ENCODE measurements around the gene HVCN1. TPM values are rescaled to one million over a fixed set of nuclear protein-coding genes. Genes with fewer than 3 reads are reported as not detected.
A peak's percentile ranks its signal among the peaks of the same experiment; 100 is the strongest.

HVCN1 gene
- total RNA-seq, 2 donors from 2014 or later = 3.6 to 8.5 TPM

DNA sequence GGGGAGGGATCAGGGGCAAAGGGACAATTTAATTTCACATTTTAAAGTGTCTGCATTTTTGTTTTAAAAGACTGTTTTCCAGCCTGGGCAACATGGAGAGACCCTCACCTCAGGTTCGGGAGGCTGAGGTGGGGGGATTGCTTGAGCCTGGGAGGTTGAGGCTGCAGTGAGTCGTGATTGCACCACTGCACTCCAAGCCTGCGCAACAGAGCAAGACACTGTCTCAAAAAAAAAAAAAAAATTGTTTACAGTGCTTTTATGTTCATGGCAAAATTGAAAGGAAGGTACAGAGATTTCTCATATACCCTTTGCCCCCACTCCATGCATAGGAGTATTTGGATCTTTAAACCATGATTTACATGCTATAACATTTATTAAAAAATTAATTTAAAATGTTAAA lies 16.4 kb upstream of the HVCN1 start:
- no peak for DNase-seq (ENCODE audit: low spot score)
- intact Hi-C loops (cut with DNase I) = loop anchor here in 1 of 2 donors (10.0 kb wide), 1 partner anchor 179 kb away; no protein-coding TSS in a partner anchor

DNA sequence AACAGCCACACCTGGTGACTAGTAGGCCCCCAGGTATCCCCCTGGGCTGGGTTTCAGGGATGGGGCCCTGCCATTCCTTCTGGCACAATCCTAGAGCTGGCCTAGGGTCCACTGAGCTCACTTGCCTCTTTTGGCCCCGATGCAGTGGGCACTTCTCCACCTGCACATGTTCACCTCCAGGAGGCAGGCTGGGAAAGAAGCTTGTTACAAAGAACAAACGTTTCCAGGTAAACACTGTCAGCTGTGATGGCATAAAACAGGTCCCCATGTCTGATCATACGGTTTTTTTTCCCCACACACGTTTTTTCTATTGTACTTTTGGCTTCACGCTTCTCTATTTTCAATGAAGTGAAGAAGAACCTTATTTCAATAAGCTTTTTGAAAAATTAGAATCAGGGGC lies 15.8 kb upstream of the HVCN1 start:
- DNase-seq (ENCODE audit: low spot score) = no peak
- intact Hi-C loops (cut with DNase I) = loop anchor here (5.0 to 10.0 kb wide), 2 partner anchors 123 to 180 kb away; no protein-coding TSS in a partner anchor

DNA sequence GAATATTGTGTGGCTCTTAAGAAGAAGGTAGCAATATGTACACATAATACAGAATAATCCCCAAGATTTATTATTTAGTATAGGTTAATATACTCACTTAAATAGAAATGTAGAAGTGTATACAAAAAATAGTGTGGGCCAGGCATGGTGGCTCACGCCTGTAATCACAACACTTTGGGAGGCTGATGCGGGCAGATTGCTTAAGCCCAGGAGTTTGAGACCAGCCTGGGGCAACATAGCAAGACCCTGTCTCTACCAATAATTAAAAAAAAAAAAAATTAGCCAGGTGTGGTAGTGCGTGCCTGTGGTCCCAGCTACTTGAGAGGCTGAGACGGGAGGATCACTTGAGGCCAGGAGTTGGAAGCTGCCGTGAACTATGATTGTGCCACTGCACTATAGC lies 15.3 kb upstream of the HVCN1 start:
- intact Hi-C loops (cut with DNase I) = loop anchor here (5.0 to 10.0 kb wide), 2 partner anchors 123 to 181 kb away; no protein-coding TSS in a partner anchor
- DNase-seq (ENCODE audit: low spot score) = no peak

GRCh38 chr12:110702081-110702480 lies 13.2 kb upstream of the HVCN1 start:
- intact Hi-C loops (cut with DNase I) = loop anchor here (5.0 to 10.0 kb wide), 2 partner anchors 125 to 183 kb away; no protein-coding TSS in a partner anchor
- DNase-seq (ENCODE audit: low spot score) = no peak

- DNase-seq (ENCODE audit: low spot score) = no peak
Measured at GRCh38 chr12:110699591-110700445, 10.9 kb upstream of the HVCN1 start.

GRCh38 chr12:110698171-110698902 lies 9.4 kb upstream of the HVCN1 start:
- intact Hi-C loops (cut with DNase I) = no loop called here

More at GRCh38 chr12:110699591-110700445, 10.9 kb upstream of the HVCN1 start:
- intact Hi-C loops (cut with DNase I) = loop anchor here (5.0 to 10.0 kb wide), 2 partner anchors 127 to 185 kb away; no protein-coding TSS in a partner anchor

DNA sequence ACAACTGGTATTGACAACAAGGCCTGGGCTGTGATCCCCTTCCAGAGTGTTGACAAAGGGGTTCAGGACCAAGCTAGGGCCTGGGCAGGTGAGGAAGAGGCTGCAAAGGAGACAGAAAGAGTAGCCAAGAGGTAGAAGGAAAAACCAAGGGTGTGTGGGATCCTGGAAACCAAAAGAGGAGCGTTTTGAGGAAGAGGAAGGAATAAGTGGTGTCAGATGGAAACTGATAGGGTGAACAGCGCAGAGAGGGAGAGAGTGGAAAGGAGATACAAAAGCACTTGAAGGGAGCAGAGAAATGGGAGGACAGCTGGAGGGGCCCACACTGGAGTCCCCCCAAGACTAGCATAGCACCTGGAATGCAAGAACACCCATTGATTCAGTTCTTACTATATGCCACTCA lies 8.3 kb upstream of the HVCN1 start:
- no peak for DNase-seq (ENCODE audit: low spot score)
- intact Hi-C loops (cut with DNase I) = no loop called here

More at GRCh38 chr12:110698171-110698902, 9.4 kb upstream of the HVCN1 start:
- peak; percentile 95 for DNase-seq (ENCODE audit: low spot score)

- no peak for DNase-seq (ENCODE audit: low spot score)
- intact Hi-C loops (cut with DNase I) = no loop called here
Measured at GRCh38 chr12:110696283-110696682, 7.4 kb upstream of the HVCN1 start.

- DNase-seq (ENCODE audit: low spot score) = peak; percentile 90
Measured at GRCh38 chr12:110694330-110694901, 5.5 kb upstream of the HVCN1 start.

DNA sequence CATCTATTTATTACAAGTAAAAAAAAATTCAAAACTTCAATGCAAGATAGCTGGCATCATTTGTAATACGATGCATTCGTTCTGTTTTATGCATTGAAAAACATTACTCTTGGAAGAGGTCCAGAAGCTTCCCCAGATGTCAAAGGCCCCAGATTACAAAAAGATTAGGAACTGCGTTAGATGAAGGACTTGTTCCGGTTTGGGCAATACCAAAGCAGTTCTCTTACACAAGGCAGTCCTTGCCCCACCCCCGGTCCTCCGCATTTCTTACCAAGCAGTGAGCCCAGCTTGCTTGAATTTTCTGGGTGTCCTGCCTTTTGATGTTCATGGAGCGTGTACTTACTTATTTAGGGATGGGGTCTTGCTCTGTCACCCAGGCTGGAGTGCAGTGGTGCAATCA lies 4.8 kb upstream of the HVCN1 start:
- DNase-seq (ENCODE audit: low spot score) = no peak

More at GRCh38 chr12:110694330-110694901, 5.5 kb upstream of the HVCN1 start:
- intact Hi-C loops (cut with DNase I) = no loop called here

GRCh38 chr12:110690127-110690430 lies 1.2 kb upstream of the HVCN1 start:
- intact Hi-C loops (cut with DNase I) = no loop called here
- DNase-seq (ENCODE audit: low spot score) = no peak

More for the DNA sequence above, 4.8 kb upstream of the HVCN1 start:
- intact Hi-C loops (cut with DNase I) = no loop called here

GRCh38 chr12:110689281-110690126 lies 589 bp upstream of the HVCN1 start:
- DNase-seq (ENCODE audit: low spot score) = peak; percentile 84
- intact Hi-C loops (cut with DNase I) = no loop called here

- no peak for DNase-seq (ENCODE audit: low spot score)
- intact Hi-C loops (cut with DNase I) = no loop called here
Measured at GRCh38 chr12:110687396-110688169, 1.3 kb downstream of the HVCN1 start.

- intact Hi-C loops (cut with DNase I) = no loop called here
- DNase-seq (ENCODE audit: low spot score) = no peak
Measured at GRCh38 chr12:110686294-110686903, 2.5 kb downstream of the HVCN1 start.

GRCh38 chr12:110684312-110684836 lies 4.5 kb downstream of the HVCN1 start:
- intact Hi-C loops (cut with DNase I) = no loop called here
- DNase-seq (ENCODE audit: low spot score) = no peak

GRCh38 chr12:110683888-110684287 lies 5.0 kb downstream of the HVCN1 start:
- no peak for DNase-seq (ENCODE audit: low spot score)
- intact Hi-C loops (cut with DNase I) = no loop called here

DNA sequence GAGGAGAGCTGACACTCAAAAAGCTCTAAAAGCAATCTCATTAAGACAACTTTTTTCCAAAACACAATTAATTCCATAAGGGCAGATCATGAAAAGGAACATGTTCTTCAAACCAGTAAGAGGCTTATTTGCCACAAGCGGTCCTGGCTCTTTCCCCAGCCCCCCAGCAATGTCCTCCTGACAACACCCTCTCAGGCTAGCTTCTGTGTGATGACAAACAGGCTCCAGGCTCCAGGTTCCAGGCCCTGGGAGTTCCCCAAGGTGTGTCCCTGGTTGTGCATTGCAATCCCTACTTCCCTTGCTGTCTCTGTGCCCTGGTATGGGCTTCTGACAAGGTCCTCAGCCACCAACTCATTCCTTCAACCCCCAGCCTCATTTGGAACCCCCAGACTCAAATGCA lies 8.9 kb downstream of the HVCN1 start:
- intact Hi-C loops (cut with DNase I) = no loop called here
- no peak for DNase-seq (ENCODE audit: low spot score)

GRCh38 chr12:110679201-110679600 lies 9.7 kb downstream of the HVCN1 start:
- DNase-seq (ENCODE audit: low spot score) = no peak
- intact Hi-C loops (cut with DNase I) = no loop called here

Measured in posterior vena cava (tissue), 2 donors.